ENCODE data around the gene ANKS1A. TPM values are rescaled to one million over a fixed set of nuclear protein-coding genes. Genes with fewer than 3 reads are reported as not detected.

Gene ANKS1A
- total RNA-seq, 2 experiments from 2014 or later: 6.4 to 6.9 TPM

GRCh38 chr6:34973547-34974248, 84.6 kb downstream of the ANKS1A start:
- H3K9me3 Mint-ChIP-seq: no peaks in the 10 kb centered on the region
- no peak for DNase-seq
- Histone ChIP-seq H3K9me3 (ENCODE audit: control insufficient read depth in 1 of 2, insufficient read depth in 1 of 2, low read length in 2 of 2) (no peaks in the 10 kb centered on the region), H3K27me3 (ENCODE audit: control insufficient read depth in 1 of 2, insufficient read depth in 2 of 2, low read length in 2 of 2) (no peaks in the 10 kb centered on the region), H3K4me1 (ENCODE audit: insufficient read depth, low read length) (no peaks in the 10 kb centered on the region), H3K27ac (ENCODE audit: low read depth in 1 of 2, low read length in 2 of 2) (no peak overlapping the region), H3K36me3 (ENCODE audit: insufficient read depth, low read length) (peaks cover 24% of the 10 kb centered on the region), H3K4me3 (ENCODE audit: low read length) (no peak overlapping the region)
- H3K27ac Mint-ChIP-seq: no peak overlapping the region
- no peak for ATAC-seq (ENCODE audit: poor library complexity)
- no peaks in the 10 kb centered on the region for H3K27me3 Mint-ChIP-seq
- ChIA-PET POLR2A (no interaction called here), CTCF (no interaction called here)
- no peak for TF ChIP-seq CTCF (IDR thresholded peaks at IDR 0.05)
- intact Hi-C loops (cut with DNase I, micrococcal nuclease): no loop called here
- H3K36me3 Mint-ChIP-seq (ENCODE audit: low read depth): peaks cover 37% of the 10 kb centered on the region
- no peak overlapping the region for H3K4me3 Mint-ChIP-seq
- no peaks in the 10 kb centered on the region for H3K4me1 Mint-ChIP-seq (ENCODE audit: low read depth)

GRCh38 chr6:34974249-34974642, 85.2 kb downstream of the ANKS1A start:
- Mint-ChIP-seq H3K27ac (no peak overlapping the region), H3K36me3 (ENCODE audit: low read depth) (peaks cover 39% of the 10 kb centered on the region), H3K4me1 (ENCODE audit: low read depth) (no peaks in the 10 kb centered on the region), H3K9me3 (no peaks in the 10 kb centered on the region), H3K4me3 (no peak overlapping the region), H3K27me3 (no peaks in the 10 kb centered on the region)
- H3K9me3 ChIP-seq (ENCODE audit: control insufficient read depth in 1 of 2, insufficient read depth in 1 of 2, low read length in 2 of 2): no peaks in the 10 kb centered on the region
- no peak overlapping the region for H3K27ac ChIP-seq (ENCODE audit: low read depth in 1 of 2, low read length in 2 of 2)
- intact Hi-C loops (cut with DNase I, micrococcal nuclease): no loop called here
- POLR2A ChIA-PET: no interaction called here
- CTCF ChIA-PET: no interaction called here
- peaks cover 24% of the 10 kb centered on the region for H3K36me3 ChIP-seq (ENCODE audit: insufficient read depth, low read length)
- no peaks in the 10 kb centered on the region for H3K4me1 ChIP-seq (ENCODE audit: insufficient read depth, low read length)
- no peak overlapping the region for H3K4me3 ChIP-seq (ENCODE audit: low read length)
- ATAC-seq (ENCODE audit: poor library complexity) (no peak), DNase-seq (no peak)
- TF ChIP-seq CTCF (IDR thresholded peaks at IDR 0.05): no peak
- H3K27me3 ChIP-seq (ENCODE audit: control insufficient read depth in 1 of 2, insufficient read depth in 2 of 2, low read length in 2 of 2): no peaks in the 10 kb centered on the region

GRCh38 chr6:34976239-34976638, 87.2 kb downstream of the ANKS1A start:
- Histone ChIP-seq H3K27me3 (ENCODE audit: control insufficient read depth in 1 of 2, insufficient read depth in 2 of 2, low read length in 2 of 2) (no peaks in the 10 kb centered on the region), H3K4me3 (ENCODE audit: low read length) (no peak overlapping the region), H3K36me3 (ENCODE audit: insufficient read depth, low read length) (peaks cover 8% of the 10 kb centered on the region), H3K4me1 (ENCODE audit: insufficient read depth, low read length) (no peaks in the 10 kb centered on the region), H3K27ac (ENCODE audit: low read depth in 1 of 2, low read length in 2 of 2) (no peak overlapping the region), H3K9me3 (ENCODE audit: control insufficient read depth in 1 of 2, insufficient read depth in 1 of 2, low read length in 2 of 2) (no peaks in the 10 kb centered on the region)
- intact Hi-C loops (cut with DNase I, micrococcal nuclease): no loop called here
- ChIA-PET CTCF (no interaction called here), POLR2A (no interaction called here)
- ATAC-seq (ENCODE audit: poor library complexity) (no peak), DNase-seq (no peak)
- H3K4me3 Mint-ChIP-seq: no peak overlapping the region
- no peak for TF ChIP-seq CTCF (IDR thresholded peaks at IDR 0.05)
- H3K9me3 Mint-ChIP-seq: no peaks in the 10 kb centered on the region
- peaks cover 26% of the 10 kb centered on the region for H3K36me3 Mint-ChIP-seq (ENCODE audit: low read depth)
- H3K27ac Mint-ChIP-seq: no peak overlapping the region
- no peaks in the 10 kb centered on the region for H3K4me1 Mint-ChIP-seq (ENCODE audit: low read depth)
- H3K27me3 Mint-ChIP-seq: no peaks in the 10 kb centered on the region
